ENCODE data around the gene TRIM14. TPM values are rescaled to one million over a fixed set of nuclear protein-coding genes. Genes with fewer than 3 reads are reported as not detected.

The TRIM14 gene
- total and polyA plus RNA-seq, 2 of the 13 experiments (the other 11 are each of a cell fraction or from before 2014, with no cell fraction given): 9.2 to 13.0 TPM

DNA sequence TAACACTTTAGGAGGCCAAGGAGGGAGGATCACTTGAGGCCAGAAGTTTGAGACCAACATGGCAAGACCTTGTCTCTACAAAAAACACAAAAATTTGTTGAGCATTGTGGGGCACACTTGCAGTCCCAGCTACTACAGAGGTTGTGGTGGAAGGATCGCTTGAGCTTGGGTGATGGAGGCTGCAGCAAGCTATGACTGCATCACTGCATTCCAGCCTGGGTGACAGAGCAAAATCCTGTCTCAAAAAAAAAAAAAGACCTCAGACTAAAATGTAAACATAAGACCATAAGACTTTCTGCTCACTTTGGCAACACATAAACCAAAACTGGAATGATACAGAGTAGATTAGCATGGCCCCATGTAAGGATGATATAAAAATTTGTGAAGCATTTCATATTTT, 87.1 kb downstream of the TRIM14 start (continued):
- TF ChIP-seq, protein P1, sequence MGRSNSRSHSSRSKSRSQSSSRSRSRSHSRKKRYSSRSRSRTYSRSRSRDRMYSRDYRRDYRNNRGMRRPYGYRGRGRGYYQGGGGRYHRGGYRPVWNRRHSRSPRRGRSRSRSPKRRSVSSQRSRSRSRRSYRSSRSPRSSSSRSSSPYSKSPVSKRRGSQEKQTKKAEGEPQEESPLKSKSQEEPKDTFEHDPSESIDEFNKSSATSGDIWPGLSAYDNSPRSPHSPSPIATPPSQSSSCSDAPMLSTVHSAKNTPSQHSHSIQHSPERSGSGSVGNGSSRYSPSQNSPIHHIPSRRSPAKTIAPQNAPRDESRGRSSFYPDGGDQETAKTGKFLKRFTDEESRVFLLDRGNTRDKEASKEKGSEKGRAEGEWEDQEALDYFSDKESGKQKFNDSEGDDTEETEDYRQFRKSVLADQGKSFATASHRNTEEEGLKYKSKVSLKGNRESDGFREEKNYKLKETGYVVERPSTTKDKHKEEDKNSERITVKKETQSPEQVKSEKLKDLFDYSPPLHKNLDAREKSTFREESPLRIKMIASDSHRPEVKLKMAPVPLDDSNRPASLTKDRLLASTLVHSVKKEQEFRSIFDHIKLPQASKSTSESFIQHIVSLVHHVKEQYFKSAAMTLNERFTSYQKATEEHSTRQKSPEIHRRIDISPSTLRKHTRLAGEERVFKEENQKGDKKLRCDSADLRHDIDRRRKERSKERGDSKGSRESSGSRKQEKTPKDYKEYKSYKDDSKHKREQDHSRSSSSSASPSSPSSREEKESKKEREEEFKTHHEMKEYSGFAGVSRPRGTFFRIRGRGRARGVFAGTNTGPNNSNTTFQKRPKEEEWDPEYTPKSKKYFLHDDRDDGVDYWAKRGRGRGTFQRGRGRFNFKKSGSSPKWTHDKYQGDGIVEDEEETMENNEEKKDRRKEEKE (IDR thresholded peaks at IDR 0.05): no peak
- TF ChIP-seq ARHGAP35 (CRISPR knock-in tag; IDR thresholded peaks at IDR 0.05; ENCODE audit: borderline replicate concordance) (no peak), ZNF230 (CRISPR knock-in tag; IDR thresholded peaks at IDR 0.05) (no peak), ZNF605 (CRISPR knock-in tag; IDR thresholded peaks at IDR 0.05) (no peak)

DNA sequence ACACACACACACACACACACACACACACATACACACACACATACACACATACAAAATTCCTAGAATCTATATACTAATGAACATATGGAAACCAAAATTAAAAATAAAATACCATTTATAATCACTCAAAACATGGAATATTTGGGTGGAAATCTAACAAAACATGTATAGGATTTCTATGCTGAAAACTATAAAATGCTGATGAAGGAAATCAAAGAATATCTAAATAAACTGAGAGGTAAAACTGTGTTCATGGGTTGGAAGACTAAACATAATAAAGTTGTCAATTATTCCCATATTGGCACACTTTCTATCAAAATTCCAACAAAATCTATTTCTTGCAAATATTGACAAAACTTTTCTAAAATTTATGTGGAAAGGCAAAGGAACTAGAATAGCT, 87.9 kb downstream of the TRIM14 start:
- Histone ChIP-seq H4K20me1 (ENCODE audit: insufficient read depth, low read length) (no peaks in the 10 kb centered on the region), H3K9me3 (ENCODE audit: low read length) (no peaks in the 10 kb centered on the region), H3K4me2 (ENCODE audit: low read depth, low read length) (no peak overlapping the region), H3K9ac (ENCODE audit: insufficient read depth, low read depth, low read length) (no peak overlapping the region), H2AFZ (ENCODE audit: low read length) (no peak overlapping the region), H3K4me1 (ENCODE audit: insufficient read depth, low read length) (peaks cover 10% of the 10 kb centered on the region; the same call in 1 of the 2 replicates), H3K4me3 (replicated peaks in 1 of 3; ENCODE audit: insufficient read depth in 1 of 3, low read depth in 2 of 3, low read length in 3 of 3) (no peak overlapping the region), H3K27ac (ENCODE audit: extremely low read length, insufficient read depth, low read length) (no peak overlapping the region), H3K27me3 (ENCODE audit: control insufficient read depth in 1 of 2, insufficient read depth in 2 of 2, low read length in 2 of 2) (no peaks in the 10 kb centered on the region), H3K36me3 (replicated peaks in 1 of 2; ENCODE audit: control insufficient read depth in 1 of 2, insufficient read depth in 2 of 2, low read length in 2 of 2) (no peaks in the 10 kb centered on the region), H3K79me2 (ENCODE audit: insufficient read depth, low read length) (no peaks in the 10 kb centered on the region)
- ATAC-seq (no peak), FAIRE-seq (no peak), DNase-seq (ENCODE audit: low spot score) (no peak)
- ChIA-PET CTCF (ENCODE audit: low intra/inter-chr PET ratio, low total read pairs) (no interaction called here), POLR2A (no interaction called here)
- no TSS peak for BruUV-seq (replicated peaks)
- TF ChIP-seq ZNF337 (CRISPR knock-in tag; IDR thresholded peaks at IDR 0.05; ENCODE audit: borderline replicate concordance, low read depth) (no peak), MAFK (conservative IDR thresholded peaks at IDR 0.05 in 1 of 2, IDR thresholded peaks at IDR 0.05 in 1 of 2; ENCODE audit: low read length in 2 of 2) (0 out of 4 replicates have a peak, but pooled peaks of 1 of the 2 experiments have one; percentile 14)
- in situ Hi-C loops (cut with HindIII; ENCODE audit: extremely low pct_ligation_motif_present, low pct_unique_long_range_greater_than_20kb) (loop anchor here (10.0 kb wide), 1 partner anchor 106 kb away; the partner anchor contains the start of gene TRMO), intact Hi-C loops (cut with micrococcal nuclease; ENCODE audit: unreplicated experiment) (no loop called here)

All from HepG2 (cell line).